Activated B cell treated with CpG ODN at 0.5 μM for 24 hours (primary cell): Measurements from ENCODE around the gene LRRK1. TPM values are rescaled to one million over a fixed set of nuclear protein-coding genes. Genes with fewer than 3 reads are reported as not detected.

ENCODE experiments used
- ATAC-seq: fragments of 200-7000 bp; cut with Tn5 transposase; one replicate; pipeline ENCODE4 v1.10.0; 2021; ENCODE audit warnings: low read depth, mild to moderate bottlenecking, moderate library complexity
- CTCF ChIA-PET: fragments of 350-600 bp; sonication (Branson Sonifier 250); formaldehyde crosslinking; loops from one replicate; lab custom pipeline; 2021; ENCODE audit warnings: antibody characterized with exemption; lab: Charles Lee
- POLR2A ChIA-PET: fragments of 350-600 bp; sonication (Branson Sonifier 250); formaldehyde crosslinking; loops from one replicate; lab custom pipeline; 2021; ENCODE audit warnings: antibody characterized with exemption; lab: Charles Lee
- DNase-seq: peaks from one replicate; pipeline ENCODE4 v3.0.0; 2022
- H3K27ac Mint-ChIP-seq: one replicate; pipeline ENCODE4 v1.8.0; 2020; ENCODE audit warnings: mixed read lengths
- H3K27me3 Mint-ChIP-seq: one replicate; pipeline ENCODE4 v1.8.0; 2021; ENCODE audit warnings: mixed read lengths
- H3K36me3 Mint-ChIP-seq: one replicate; pipeline ENCODE4 v1.8.0; 2021; ENCODE audit warnings: low read depth, mixed read lengths
- H3K4me1 Mint-ChIP-seq: one replicate; pipeline ENCODE4 v1.8.0; 2021; ENCODE audit warnings: mixed read lengths
- H3K4me3 Mint-ChIP-seq: one replicate; pipeline ENCODE4 v1.8.0; 2020; ENCODE audit warnings: mild to moderate bottlenecking, mixed read lengths
- H3K9me3 Mint-ChIP-seq: one replicate; pipeline ENCODE4 v1.8.0; 2020; ENCODE audit warnings: mixed read lengths
- CTCF ChIP-seq: fragments of 200-600 bp; IDR thresholded peaks from one replicate; pipeline ENCODE4 v1.8.0; 2022; ENCODE audit warnings: antibody characterized with exemption, mild to moderate bottlenecking
- intact Hi-C: fragments of 100-400 bp; cut with micrococcal nuclease; formaldehyde crosslinking; loops from one replicate; pipeline ENCODE4 v1.15.1; 2024
- total RNA-seq: library from RNA; stranded (reverse); gene quantifications from 2 replicates; pipeline ENCODE4 v1.2.3, GENCODE V29; 2022

The LRRK1 gene
- total RNA-seq, 1 donor from 2014 or later, result 43.5 TPM

- no peaks in the 10 kb centered on the region for H3K9me3 Mint-ChIP-seq
- H3K4me1 Mint-ChIP-seq, result no peaks in the 10 kb centered on the region
- H3K4me3 Mint-ChIP-seq, result no peak overlapping the region
These were observed 159.6 kb downstream of the LRRK1 start for GRCh38 chr15:101078669-101079323.

GRCh38 chr15:101081900-101082299 is 162.7 kb downstream of the LRRK1 start:
- H3K27ac Mint-ChIP-seq, result no peak overlapping the region
- no peaks in the 10 kb centered on the region for H3K4me1 Mint-ChIP-seq
- no peak overlapping the region for H3K4me3 Mint-ChIP-seq
- CTCF ChIA-PET, result no interaction called here
- no peaks in the 10 kb centered on the region for H3K27me3 Mint-ChIP-seq
- POLR2A ChIA-PET, result no interaction called here
- H3K9me3 Mint-ChIP-seq, result no peaks in the 10 kb centered on the region
- intact Hi-C loops, result no loop called here
- ATAC-seq (no peak), DNase-seq (no peak)
- no peaks in the 10 kb centered on the region for H3K36me3 Mint-ChIP-seq
- TF ChIP-seq CTCF, result no peak

More at GRCh38 chr15:101078669-101079323, 159.6 kb downstream of the LRRK1 start:
- intact Hi-C loops, result no loop called here
- ATAC-seq (no peak), DNase-seq (no peak)
- Mint-ChIP-seq H3K36me3 (peaks cover 1% of the 10 kb centered on the region), H3K27ac (no peak overlapping the region), H3K27me3 (no peaks in the 10 kb centered on the region)
- ChIA-PET POLR2A (no interaction called here), CTCF (no interaction called here)
- no peak for TF ChIP-seq CTCF

- ATAC-seq, result no peak
- CTCF ChIA-PET, result no interaction called here
These were observed 164.3 kb downstream of the LRRK1 start for GRCh38 chr15:101083336-101084045.

GRCh38 chr15:101084801-101085200 is 165.6 kb downstream of the LRRK1 start:
- Mint-ChIP-seq H3K9me3 (no peaks in the 10 kb centered on the region), H3K27ac (no peak overlapping the region), H3K36me3 (no peaks in the 10 kb centered on the region), H3K4me3 (no peak overlapping the region), H3K4me1 (no peaks in the 10 kb centered on the region), H3K27me3 (no peaks in the 10 kb centered on the region)
- ChIA-PET CTCF (interaction anchor here (0.8 to 6.5 kb wide), 2 partner anchors 17 to 173 kb away, joined by 3 to 65 read pairs; no protein-coding TSS in a partner anchor), POLR2A (no interaction called here)
- DNase-seq (no peak), ATAC-seq (no peak)
- TF ChIP-seq CTCF, result no peak
- intact Hi-C loops, result no loop called here

More at GRCh38 chr15:101083336-101084045, 164.3 kb downstream of the LRRK1 start:
- no peak overlapping the region for H3K27ac Mint-ChIP-seq
- no peaks in the 10 kb centered on the region for H3K36me3 Mint-ChIP-seq
- H3K9me3 Mint-ChIP-seq, result no peaks in the 10 kb centered on the region
- POLR2A ChIA-PET, result no interaction called here
- intact Hi-C loops, result no loop called here
- no peak for TF ChIP-seq CTCF
- H3K4me3 Mint-ChIP-seq, result no peak overlapping the region
- H3K4me1 Mint-ChIP-seq, result no peaks in the 10 kb centered on the region
- DNase-seq, result no peak
- no peaks in the 10 kb centered on the region for H3K27me3 Mint-ChIP-seq

- no peaks in the 10 kb centered on the region for H3K36me3 Mint-ChIP-seq
- ATAC-seq (no peak), DNase-seq (no peak)
- POLR2A ChIA-PET, result no interaction called here
- no peaks in the 10 kb centered on the region for H3K4me1 Mint-ChIP-seq
- no peaks in the 10 kb centered on the region for H3K27me3 Mint-ChIP-seq
- no peak for TF ChIP-seq CTCF
- no peaks in the 10 kb centered on the region for H3K9me3 Mint-ChIP-seq
- no peak overlapping the region for H3K27ac Mint-ChIP-seq
- CTCF ChIA-PET, result interaction anchor here (0.8 to 6.5 kb wide), 2 partner anchors 18 to 173 kb away, joined by 3 to 65 read pairs; no protein-coding TSS in a partner anchor
- intact Hi-C loops, result no loop called here
- H3K4me3 Mint-ChIP-seq, result no peak overlapping the region
These were observed 166.1 kb downstream of the LRRK1 start for GRCh38 chr15:101085311-101085700.
